ENCODE data around the gene KYNU. TPM values are rescaled to one million over a fixed set of nuclear protein-coding genes. Genes with fewer than 3 reads are reported as not detected.

The KYNU gene
- total RNA-seq, 1 donor from 2014 or later = 34.5 TPM

GRCh38 chr2:142973160-142973821 is 95.8 kb downstream of the KYNU start:
- H3K9me3 ChIP-seq = no peaks in the 10 kb centered on the region
- no peaks in the 10 kb centered on the region for H3K4me1 ChIP-seq
- no peak overlapping the region for H3K4me3 ChIP-seq
- intact Hi-C loops (cut with DNase I) = no loop called here
- H3K36me3 ChIP-seq = no peaks in the 10 kb centered on the region
- no peak overlapping the region for H3K27ac ChIP-seq
- TF ChIP-seq, protein P1, sequence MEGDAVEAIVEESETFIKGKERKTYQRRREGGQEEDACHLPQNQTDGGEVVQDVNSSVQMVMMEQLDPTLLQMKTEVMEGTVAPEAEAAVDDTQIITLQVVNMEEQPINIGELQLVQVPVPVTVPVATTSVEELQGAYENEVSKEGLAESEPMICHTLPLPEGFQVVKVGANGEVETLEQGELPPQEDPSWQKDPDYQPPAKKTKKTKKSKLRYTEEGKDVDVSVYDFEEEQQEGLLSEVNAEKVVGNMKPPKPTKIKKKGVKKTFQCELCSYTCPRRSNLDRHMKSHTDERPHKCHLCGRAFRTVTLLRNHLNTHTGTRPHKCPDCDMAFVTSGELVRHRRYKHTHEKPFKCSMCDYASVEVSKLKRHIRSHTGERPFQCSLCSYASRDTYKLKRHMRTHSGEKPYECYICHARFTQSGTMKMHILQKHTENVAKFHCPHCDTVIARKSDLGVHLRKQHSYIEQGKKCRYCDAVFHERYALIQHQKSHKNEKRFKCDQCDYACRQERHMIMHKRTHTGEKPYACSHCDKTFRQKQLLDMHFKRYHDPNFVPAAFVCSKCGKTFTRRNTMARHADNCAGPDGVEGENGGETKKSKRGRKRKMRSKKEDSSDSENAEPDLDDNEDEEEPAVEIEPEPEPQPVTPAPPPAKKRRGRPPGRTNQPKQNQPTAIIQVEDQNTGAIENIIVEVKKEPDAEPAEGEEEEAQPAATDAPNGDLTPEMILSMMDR (IDR thresholded peaks at IDR 0.05) = no peak
- DNase-seq (no peak), ATAC-seq (no peak)
- no peaks in the 10 kb centered on the region for H3K27me3 ChIP-seq

DNA sequence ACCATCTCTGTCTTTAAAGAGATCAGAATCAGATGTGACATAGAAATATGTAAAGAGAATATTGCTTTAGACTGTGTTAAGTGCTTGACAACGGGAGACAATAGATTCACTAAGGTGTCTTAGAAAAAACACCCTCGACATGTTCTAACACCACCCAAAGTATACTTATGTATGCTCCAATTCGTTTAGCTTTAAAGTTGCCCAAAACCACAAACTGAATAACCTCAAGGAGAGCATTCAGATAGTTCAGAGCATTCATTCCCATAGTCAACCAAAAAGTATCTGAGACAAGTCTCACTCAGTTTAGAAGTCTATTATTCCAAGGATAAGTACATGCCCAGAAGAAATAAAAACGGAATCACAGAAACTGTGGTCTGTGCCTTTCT is 96.4 kb downstream of the KYNU start:
- Histone ChIP-seq H3K27ac (no peak overlapping the region), H3K36me3 (no peaks in the 10 kb centered on the region), H3K4me1 (no peaks in the 10 kb centered on the region), H3K4me3 (no peak overlapping the region), H3K27me3 (no peaks in the 10 kb centered on the region), H3K9me3 (no peaks in the 10 kb centered on the region)
- intact Hi-C loops (cut with DNase I) = no loop called here
- TF ChIP-seq, protein P1 (IDR thresholded peaks at IDR 0.05) = no peak
- no peak for DNase-seq
- no peak for ATAC-seq

DNA sequence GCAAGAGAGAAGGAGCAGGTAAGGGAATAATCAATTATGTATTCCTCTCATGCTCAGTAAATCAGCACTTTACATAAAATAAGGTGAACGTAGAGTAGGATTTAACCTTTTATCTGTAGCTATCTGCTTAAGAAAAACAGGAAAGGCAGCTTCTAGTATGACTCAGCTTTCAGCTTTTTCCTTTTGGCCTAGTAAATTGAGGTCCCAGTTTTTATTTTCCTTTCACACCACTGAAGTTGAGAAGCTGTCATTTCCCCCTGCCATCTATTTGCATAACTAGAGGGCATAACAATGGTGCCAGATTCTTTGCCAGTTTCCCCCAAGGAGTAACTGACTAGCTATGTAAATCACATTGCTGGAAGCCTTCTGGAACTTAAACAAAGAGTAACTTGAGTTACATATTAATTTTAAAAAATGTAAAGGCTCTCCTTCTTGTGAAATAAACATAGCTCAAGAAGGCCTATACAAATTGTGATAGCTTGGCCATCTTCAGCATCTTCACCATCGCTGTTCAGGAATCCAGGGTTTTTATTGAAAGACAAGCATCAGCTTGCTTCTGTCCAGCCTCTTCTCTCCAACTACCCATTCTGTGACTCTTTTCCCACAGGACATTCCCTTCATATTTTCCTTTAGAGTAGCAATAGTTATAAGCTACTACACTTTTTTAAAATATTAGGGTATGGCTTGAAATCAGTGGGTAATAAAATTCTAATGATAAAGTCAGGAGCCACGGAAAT is 97.0 kb downstream of the KYNU start:
- Histone ChIP-seq H3K4me1 (no peaks in the 10 kb centered on the region), H3K36me3 (no peaks in the 10 kb centered on the region), H3K9me3 (no peaks in the 10 kb centered on the region), H3K27me3 (no peaks in the 10 kb centered on the region), H3K4me3 (no peak overlapping the region), H3K27ac (no peak overlapping the region)
- ATAC-seq = no peak
- intact Hi-C loops (cut with DNase I) = no loop called here
- TF ChIP-seq, protein P1 (IDR thresholded peaks at IDR 0.05) = no peak
- no peak for DNase-seq

DNA sequence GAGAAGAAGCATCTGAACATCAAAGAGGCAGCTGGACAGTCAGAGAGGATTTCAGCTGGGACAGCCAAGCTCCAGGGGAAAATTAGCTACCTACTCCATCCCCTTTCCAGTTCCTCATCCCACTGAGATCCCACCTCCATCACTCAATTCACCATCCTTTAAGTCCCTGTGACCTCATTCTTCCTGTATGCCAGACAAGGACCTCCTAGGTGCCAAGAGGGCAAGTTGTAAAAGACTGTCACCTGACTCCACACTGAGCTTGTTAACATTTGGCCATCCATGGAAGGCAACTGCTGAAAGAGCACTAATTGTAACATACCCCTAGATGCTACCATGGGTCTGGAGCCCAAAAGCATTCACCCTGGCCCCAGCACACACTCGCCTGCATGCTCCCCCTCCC is 97.8 kb downstream of the KYNU start:
- no peaks in the 10 kb centered on the region for H3K4me1 ChIP-seq
- no peak overlapping the region for H3K4me3 ChIP-seq
- intact Hi-C loops (cut with DNase I) = no loop called here
- DNase-seq (no peak), ATAC-seq (no peak)
- no peaks in the 10 kb centered on the region for H3K36me3 ChIP-seq
- no peak overlapping the region for H3K27ac ChIP-seq
- no peaks in the 10 kb centered on the region for H3K9me3 ChIP-seq
- TF ChIP-seq, protein P1 (IDR thresholded peaks at IDR 0.05) = no peak
- H3K27me3 ChIP-seq = no peaks in the 10 kb centered on the region

DNA sequence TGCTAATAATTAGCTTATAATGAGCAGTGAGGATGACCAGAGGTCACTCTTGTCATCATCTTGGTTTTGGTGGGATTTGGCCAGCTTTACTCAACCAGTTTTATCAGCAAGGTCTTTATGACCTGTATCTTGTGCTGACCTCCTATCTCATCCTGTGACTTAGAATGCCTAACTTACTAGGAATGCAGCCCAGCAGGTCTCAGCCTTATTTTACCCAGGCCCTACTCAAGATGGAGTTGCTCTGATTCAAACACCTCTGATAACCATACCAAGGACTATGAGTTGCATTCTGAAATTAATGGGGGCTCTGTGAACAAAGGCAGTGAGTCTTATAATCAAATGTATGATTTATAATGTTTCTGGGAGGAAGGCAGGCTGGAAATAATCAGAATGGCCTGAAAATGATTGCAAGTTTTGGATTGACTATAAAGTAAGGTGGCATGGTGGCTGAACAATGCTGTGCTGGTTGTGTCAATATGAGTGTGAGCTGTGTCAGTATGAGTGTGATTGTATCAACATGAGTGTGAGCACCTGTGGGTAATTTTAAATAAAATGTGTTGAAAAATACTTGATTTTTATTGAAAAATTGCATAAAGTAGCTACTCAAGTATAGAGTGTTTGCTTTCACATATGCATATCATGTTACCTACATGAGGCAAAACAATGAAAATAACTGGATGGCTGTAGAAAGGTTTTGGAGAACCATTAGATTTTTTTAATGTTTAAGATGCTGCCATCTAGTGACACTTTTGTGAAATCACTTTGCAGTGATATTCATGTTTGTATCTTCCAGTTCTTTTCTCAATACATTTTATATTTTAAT is 103.0 kb downstream of the KYNU start:
- Histone ChIP-seq H3K9me3 (no peaks in the 10 kb centered on the region), H3K4me1 (no peaks in the 10 kb centered on the region), H3K36me3 (no peaks in the 10 kb centered on the region), H3K27ac (no peak overlapping the region), H3K4me3 (no peak overlapping the region), H3K27me3 (no peaks in the 10 kb centered on the region)
- ATAC-seq (peak; percentile 23), DNase-seq (no peak)
- intact Hi-C loops (cut with DNase I) = no loop called here
- TF ChIP-seq, protein P1 (IDR thresholded peaks at IDR 0.05) = peak; percentile 63
